GM18907 (cell line): ENCODE data around the gene TRAPPC14.

Source experiments
- ATAC-seq: cut with Tn5 transposase; IDR thresholded peaks from one replicate; pipeline ENCODE4 v1.9.1; 2021; ENCODE audit warnings: mild to moderate bottlenecking, moderate library complexity; ENCODE audit not compliant: unreplicated experiment

The TRAPPC14 gene

GRCh38 chr7:100174582-100174981 lies 16.1 kb upstream of the TRAPPC14 start:
- ATAC-seq = no peak

- ATAC-seq = no peak
These were observed 15.4 kb upstream of the TRAPPC14 start for GRCh38 chr7:100173806-100174495.

GRCh38 chr7:100171840-100172239 lies 13.3 kb upstream of the TRAPPC14 start:
- no peak for ATAC-seq

- no peak for ATAC-seq
These were observed 12.7 kb upstream of the TRAPPC14 start for GRCh38 chr7:100171087-100171681.

- no peak for ATAC-seq
These were observed 11.8 kb upstream of the TRAPPC14 start for GRCh38 chr7:100170101-100170897.

GRCh38 chr7:100169147-100169850 lies 10.8 kb upstream of the TRAPPC14 start:
- no peak for ATAC-seq

- ATAC-seq = no peak
These were observed 9.4 kb upstream of the TRAPPC14 start for GRCh38 chr7:100167912-100168323.

- no peak for ATAC-seq
These were observed 8.7 kb upstream of the TRAPPC14 start for GRCh38 chr7:100166970-100167911.

- no peak for ATAC-seq
These were observed 7.9 kb upstream of the TRAPPC14 start for GRCh38 chr7:100166317-100166940.

GRCh38 chr7:100163871-100164270 lies 5.3 kb upstream of the TRAPPC14 start:
- ATAC-seq = no peak

- ATAC-seq = no peak
These were observed 4.5 kb upstream of the TRAPPC14 start for GRCh38 chr7:100163006-100163531.

- no peak for ATAC-seq
These were observed 1.5 kb upstream of the TRAPPC14 start for GRCh38 chr7:100160067-100160466.

GRCh38 chr7:100159099-100159623 lies 638 bp upstream of the TRAPPC14 start:
- no peak for ATAC-seq

GRCh38 chr7:100157334-100158228 lies 942 bp downstream of the TRAPPC14 start:
- no peak for ATAC-seq

- ATAC-seq = no peak
These were observed 1.5 kb downstream of the TRAPPC14 start for GRCh38 chr7:100157069-100157333.

GRCh38 chr7:100156331-100157068 lies 2.0 kb downstream of the TRAPPC14 start:
- ATAC-seq = no peak

GRCh38 chr7:100155553-100156317 lies 2.8 kb downstream of the TRAPPC14 start:
- ATAC-seq = no peak
